HG03045 (cell line): ENCODE data around the gene NKD1.

Source experiments
- ATAC-seq: cut with Tn5 transposase; IDR thresholded peaks from one replicate; pipeline ENCODE4 v1.9.1; 2021; ENCODE audit warnings: mild to moderate bottlenecking, moderate library complexity; ENCODE audit not compliant: unreplicated experiment

Gene NKD1

GRCh38 chr16:50598256-50598894 is 50.2 kb downstream of the NKD1 start:
- ATAC-seq, result no peak

DNA sequence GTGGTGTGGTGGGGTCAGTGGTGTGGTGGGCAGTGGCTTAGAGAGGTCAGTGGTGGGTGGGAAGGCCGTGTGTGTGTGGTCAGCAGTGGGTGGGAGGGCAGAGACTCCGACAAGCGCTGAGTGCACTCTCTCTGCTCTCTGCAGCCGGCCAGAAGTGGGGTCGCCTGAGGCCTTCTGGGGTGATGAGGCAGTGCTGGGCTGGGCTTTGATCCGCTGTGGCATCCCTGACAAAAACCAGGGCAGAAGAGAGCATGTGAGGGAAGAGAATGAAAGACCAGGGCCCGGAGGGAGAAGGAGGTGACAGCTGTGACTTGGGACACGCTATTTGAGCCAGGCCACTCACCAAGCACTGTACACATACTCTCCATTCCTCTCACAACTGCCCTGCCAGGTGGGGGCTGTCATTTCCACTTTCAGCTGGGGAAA is 50.8 kb downstream of the NKD1 start:
- no peak for ATAC-seq

- ATAC-seq, result no peak
These were observed 51.3 kb downstream of the NKD1 start for GRCh38 chr16:50599494-50599893.

GRCh38 chr16:50600582-50601283 is 52.5 kb downstream of the NKD1 start:
- no peak for ATAC-seq

DNA sequence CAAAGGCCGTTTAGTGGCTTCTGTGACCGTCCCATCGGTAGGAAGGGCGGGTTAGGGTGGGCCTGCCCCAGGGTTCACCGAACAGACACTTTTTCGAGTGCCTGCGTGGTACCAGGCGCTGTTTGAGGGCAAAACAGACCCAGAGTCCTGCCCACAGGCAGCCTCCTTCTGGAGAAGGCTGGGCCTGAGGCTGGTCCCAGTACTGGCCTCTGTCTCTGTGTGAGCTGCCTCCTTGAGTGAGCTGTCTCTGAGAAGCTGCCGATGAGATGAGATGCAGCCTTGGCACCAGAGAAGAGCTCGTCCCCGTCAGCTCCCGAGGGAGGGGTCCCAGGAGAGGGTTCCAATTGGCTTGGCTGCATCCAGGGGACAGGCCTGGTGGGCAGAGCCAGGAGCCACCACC is 53.1 kb downstream of the NKD1 start:
- ATAC-seq, result no peak

DNA sequence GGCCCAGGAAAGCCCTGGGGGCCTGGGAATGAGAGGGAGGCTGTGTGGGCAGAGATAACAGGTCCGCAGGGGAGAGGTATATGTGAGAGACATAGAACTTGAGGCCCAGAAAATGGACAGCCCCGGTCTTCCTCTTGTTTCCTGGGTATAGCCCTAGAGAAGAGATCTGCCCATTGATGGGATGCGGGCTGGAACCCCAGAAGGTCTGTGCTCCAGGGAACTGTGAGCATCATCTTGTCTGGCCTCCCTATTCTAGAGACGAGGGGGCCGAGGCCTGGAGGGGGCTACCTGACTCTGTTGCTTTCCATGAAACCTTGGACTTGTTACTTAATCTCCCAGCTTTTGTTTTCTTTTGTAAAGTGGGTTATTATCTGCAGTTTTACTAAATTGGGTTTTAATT is 53.9 kb downstream of the NKD1 start:
- no peak for ATAC-seq

DNA sequence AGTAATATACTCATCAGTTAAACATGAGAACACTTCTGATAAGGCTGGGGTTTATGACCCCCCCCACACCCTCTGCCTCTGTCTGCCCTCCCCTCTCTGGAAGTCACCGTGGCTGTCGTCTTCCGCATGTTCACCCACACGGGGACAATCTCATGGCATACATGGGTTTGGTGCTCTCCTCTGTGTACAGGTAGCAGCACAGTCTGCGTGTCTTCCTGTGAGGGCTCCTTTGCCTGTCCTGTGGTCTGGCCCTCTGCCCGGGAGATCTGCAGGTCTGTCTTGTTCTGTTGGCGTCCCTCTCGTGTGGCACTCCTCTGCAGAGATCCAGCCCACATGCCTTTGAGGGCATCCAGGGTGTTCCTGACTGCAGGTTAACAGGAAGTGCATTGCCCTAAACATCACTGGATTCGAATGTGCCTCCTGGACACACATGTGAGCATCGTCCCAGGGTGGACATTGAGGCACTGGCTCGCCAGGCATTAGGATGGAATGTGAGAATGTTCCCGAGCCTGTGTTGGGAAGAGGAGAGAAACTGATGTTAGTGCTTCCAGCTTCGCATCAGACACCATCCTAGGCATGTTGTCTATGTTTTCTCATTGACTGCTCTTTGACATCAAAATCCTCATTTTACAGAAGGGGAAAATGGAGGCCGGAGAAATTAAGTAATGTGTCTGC is 54.5 kb downstream of the NKD1 start:
- ATAC-seq, result no peak

DNA sequence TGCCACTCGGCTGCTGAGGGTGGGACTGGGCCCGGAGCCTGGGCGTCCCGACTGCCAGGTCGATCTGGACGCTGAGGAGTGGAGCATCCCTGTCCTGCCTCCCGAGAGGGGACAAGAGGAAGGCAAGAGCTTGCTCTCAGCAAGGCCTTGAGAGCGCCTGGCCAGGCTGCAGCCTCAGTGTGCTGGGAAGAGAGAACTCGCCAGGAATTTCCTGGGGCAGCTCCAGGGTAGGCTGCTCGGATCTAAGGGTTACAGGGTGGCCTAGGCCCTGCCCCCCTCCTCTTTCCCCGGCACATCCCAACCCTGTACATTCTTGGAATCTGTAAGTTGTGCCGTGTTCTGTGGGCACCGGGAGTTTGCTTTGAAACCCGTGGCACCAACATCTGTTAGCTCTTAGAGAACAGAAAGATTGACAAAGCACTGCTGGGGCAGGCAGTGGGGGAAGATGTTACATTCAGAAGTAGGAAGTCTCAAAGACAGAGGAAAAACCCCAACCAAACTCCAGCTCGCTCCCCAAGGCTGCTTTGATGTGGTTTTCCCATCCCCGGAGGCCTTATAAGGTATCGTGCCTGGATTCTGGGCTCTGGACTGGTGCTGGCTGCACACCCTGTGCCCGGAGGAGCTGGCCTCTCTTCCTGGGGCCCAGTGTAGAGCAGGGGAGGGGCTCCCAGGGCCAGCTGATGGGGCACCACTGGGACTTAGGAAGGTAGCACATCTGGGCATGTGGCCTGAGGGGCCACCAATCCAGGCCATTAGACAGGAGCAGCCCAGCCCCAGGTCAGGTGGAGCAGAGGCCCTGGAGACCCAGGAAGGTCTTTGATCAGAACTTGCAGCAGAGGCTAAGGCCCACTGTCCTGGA is 55.2 kb downstream of the NKD1 start:
- ATAC-seq, result no peak

DNA sequence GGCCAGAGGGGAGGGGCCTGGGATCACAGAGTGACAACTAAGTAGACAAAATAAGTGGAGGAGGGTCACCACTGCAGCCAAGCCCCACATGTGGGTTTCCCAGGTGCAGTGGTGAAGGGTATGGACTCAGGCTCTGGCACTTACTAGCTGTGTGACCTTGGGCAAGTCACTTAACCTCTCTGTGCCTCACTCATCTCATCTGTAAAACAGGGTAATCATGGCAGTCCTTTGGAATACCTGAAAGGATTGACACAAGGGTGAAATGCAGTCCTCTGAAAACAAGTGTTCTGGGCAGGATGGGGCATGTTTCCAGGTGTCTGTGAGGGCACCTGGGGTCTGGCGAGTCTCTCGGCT is 55.8 kb downstream of the NKD1 start:
- ATAC-seq, result no peak

- ATAC-seq, result no peak
These were observed 56.4 kb downstream of the NKD1 start for GRCh38 chr16:50604610-50605009.

DNA sequence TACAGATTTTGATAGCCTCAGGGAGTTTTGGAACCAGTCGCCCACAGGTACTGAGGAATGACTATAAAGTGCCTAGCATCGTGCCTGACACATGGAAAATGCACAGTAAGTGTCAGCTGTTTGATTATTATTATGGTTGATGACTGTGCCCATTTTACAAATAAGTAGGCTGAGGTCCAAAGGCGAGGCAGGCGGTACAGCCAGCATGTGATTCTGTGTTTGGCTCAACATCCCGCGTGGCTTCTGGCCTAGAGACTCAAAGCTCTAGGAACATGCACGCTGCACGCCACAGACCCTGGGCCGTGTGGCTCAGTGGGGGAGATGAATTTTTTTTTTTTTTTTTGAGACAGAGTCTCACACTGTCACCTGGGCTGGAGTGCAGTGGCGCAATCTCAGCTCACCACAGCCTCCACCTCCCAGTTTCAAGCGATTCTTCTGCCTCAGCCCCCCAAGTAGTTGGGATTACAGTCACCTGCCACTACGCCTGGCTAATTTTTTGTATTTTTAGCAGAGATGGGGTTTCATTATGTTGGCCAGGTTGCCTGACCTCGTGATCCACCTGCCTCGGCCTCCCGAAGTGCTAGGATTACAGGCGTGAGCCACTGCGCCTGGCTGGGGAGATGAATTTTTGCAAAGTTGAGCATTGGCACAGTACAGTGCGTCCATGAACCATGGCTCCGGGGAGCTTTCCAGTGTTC is 57.7 kb downstream of the NKD1 start:
- ATAC-seq, result no peak

- ATAC-seq, result no peak
These were observed 58.3 kb downstream of the NKD1 start for GRCh38 chr16:50606431-50607050.

DNA sequence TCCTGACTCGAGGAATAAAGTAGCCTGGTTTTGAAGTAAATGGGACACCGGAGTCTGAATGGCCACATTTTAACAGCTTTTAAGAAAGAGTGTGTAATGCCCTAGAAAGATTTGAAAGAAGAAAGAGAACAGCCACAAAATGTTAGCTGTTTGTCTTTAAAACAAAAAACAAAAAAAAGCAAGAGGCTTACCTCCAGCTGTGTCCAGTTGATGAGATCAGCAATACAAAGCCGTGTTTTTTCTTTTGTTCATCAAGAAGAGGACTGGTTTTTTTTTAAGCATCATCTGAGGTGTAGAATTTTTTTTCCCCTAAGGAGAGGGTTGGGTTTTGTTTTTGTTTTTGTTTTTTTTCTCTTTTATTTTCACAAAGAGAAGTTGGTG is 58.8 kb downstream of the NKD1 start:
- no peak for ATAC-seq

DNA sequence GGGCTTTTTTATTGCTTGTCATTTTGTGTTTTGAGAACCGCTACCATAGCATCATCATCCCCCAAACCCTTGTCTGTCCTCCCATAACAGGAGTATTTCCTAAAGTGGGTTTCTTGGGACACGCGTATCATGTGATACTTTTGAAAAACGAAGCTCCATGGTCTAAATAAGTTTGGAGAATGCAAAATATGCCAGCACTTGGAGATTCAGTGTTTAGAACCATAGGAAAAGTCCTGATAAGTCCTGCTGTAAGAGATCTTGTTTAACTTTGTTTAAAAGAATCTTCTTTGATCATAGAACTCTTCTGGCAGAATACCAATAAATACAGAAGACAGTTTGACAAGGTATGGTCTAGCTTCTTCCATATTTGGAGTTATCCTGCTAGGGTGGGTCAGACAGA is 59.3 kb downstream of the NKD1 start:
- ATAC-seq, result no peak

GRCh38 chr16:50607970-50608557 is 59.9 kb downstream of the NKD1 start:
- no peak for ATAC-seq

DNA sequence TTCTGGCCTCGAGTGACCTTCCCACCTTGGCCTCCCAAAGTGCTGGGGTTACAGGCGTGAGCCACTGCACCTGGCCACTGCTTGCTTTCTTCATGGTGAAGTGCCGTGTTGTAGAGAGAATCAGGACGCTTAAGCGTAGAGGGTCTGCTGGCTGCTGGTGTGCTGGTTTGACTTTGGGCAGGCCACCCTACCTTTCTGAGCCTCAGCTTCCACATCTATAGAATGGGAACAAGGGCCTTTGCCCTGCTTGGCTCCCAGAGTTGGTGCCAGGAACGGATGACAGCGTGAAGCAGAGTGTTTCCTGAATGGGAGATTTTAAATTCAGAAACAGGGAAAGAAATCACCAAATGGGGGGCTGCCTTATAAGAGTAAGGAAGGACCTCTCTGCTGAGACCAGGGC is 60.9 kb downstream of the NKD1 start:
- ATAC-seq, result no peak

DNA sequence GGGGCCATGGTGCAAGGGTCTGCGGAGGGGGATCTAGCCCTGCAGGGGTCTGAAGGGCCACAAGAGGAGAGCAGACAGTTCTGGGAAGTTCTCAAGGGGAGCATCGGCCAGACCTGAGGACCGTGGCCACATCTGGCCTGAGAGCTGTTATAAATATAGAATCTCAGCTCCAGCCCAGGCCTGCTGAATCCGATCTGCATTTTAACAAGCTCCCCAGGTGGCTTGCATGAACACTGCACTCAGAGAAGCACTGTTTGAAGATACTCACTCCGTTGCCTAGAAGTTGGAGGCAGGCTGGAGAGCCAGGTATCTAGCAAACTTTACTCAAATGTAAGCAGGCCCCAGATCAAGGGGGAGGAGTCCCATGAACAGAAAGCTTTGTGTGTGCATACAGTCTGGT is 61.3 kb downstream of the NKD1 start:
- ATAC-seq, result no peak

DNA sequence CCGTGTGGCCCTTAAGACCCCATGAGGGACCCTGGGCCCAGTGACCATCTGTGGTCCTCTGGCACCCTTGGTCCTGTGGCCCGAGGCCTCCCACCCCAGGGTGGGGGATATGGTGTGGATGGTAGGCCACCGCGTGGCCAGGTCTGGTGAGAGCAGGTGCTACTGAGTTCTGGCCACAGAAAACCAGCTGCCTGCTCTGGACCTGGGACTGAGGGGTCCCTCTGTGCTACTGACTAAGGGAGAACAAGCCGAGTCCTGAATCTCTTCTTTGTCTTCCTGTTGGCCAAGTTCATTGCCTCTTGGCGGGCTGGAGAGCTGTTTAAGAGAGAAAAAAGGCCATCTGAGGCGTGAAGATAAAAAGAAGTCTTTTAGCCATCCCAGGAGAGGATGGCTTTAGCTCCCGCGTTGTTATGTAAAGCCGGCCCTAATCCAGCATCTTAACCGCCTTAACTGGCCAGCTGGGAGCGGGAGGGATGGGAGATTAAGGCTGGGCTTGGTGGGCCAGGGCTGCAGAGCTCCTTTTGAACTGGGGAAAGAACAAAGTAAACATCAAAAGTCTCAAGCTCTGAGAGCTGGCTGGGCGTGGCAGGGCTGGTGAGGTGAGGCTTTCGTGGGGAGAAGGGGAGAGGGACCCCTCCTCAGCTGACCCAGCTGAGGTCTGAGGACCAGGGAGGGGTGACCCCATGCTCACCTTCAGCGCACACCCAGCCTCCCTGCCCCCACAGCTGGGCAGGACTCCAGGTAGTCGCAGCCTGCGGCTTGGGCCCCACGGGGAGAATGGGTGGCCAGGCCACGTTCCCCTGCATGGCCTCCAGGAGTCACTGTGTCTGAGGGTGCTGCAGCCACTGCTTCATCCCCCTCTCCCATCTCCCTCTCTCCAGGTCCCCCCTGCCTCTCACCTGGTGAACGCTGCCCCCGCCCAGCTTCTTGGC is 62.4 kb downstream of the NKD1 start:
- ATAC-seq, result no peak

DNA sequence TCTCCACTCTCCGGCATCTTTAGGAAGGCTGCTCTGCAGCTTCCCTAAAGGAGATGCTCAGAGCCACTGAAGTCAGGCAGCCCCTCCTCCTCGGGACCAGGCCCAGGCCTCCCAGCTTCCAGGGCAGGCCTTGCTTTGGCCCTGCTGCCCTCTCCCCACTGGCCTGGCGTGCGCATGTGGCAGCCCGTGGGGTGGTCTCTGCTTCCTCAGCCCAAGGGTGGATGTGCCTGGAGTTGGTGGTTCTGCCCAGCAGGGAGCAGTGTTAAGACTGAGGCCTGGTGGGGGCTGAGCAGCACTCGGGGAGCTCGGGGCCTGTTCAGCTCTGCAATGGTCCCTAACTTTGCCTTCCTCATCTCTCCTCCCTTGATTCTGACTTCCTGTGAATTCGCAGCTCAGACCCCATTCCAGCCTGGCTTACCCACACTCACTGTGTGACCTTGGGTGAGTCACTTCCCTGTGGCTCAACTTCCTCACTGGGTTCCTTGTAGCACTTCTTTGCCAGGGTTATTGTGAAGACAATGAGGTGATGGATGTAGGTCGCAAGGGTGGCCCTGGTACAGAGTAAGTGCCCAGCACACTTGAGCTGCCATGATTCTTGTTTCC is 63.2 kb downstream of the NKD1 start:
- ATAC-seq, result no peak
